GM12891 (cell line): ENCODE measurements around the gene CELSR1.

ENCODE experiments used
- POLR2A ChIP-seq: IDR thresholded peaks from 2 replicates; pipeline ENCODE4 v1.6.1; 2011; ENCODE audit warnings: low read depth, low read length, control low read depth
- POLR2AphosphoS5 ChIP-seq: IDR thresholded peaks from 2 replicates; pipeline ENCODE4 v1.6.1; 2011; ENCODE audit warnings: low read depth, low read length, control low read depth
- SPI1 ChIP-seq: IDR thresholded peaks from 2 replicates; pipeline ENCODE4 v1.6.1; 2011; ENCODE audit warnings: low read depth, low read length, control low read depth
- TAF1 ChIP-seq: IDR thresholded peaks from 2 replicates; pipeline ENCODE4 v1.6.1; 2011; ENCODE audit warnings: low read depth, low read length, control low read depth

- no peak for TF ChIP-seq TAF1
- no peak for TF ChIP-seq POLR2A
- TF ChIP-seq POLR2AphosphoS5 = no peak
- TF ChIP-seq SPI1 = no peak
Measured at GRCh38 chr22:46456818-46457163, 80.6 kb downstream of the CELSR1 start.
